OCI-LY1 (cell line): ENCODE measurements around the gene GPI.

Experiments
- H2AFZ ChIP-seq: fragments of 200-600 bp; sonication (generic), shearing (Covaris generic); 2 replicates; pipeline ENCODE4 v1.6.0; 2014; ENCODE audit warnings: antibody characterized with exemption, mild to moderate bottlenecking, low read length
- H3F3A ChIP-seq: fragments of 200-600 bp; sonication (generic), shearing (Covaris generic); 2 replicates; pipeline ENCODE4 v1.6.0; 2014; ENCODE audit warnings: mild to moderate bottlenecking, antibody characterized with exemption, low read length, moderate library complexity; ENCODE audit not compliant: insufficient read depth
- H3K27ac ChIP-seq: fragments of 200-600 bp; sonication (generic); 2 replicates; pipeline ENCODE4 v1.5.1; 2014; ENCODE audit warnings: low read length, mixed run types, mild to moderate bottlenecking, low read depth; ENCODE audit not compliant: poor library complexity, severe bottlenecking
- H3K27me3 ChIP-seq: fragments of 200-600 bp; sonication (generic); 2 replicates; pipeline ENCODE4 v1.6.0; 2014; ENCODE audit warnings: antibody characterized with exemption, mild to moderate bottlenecking, low read length, moderate library complexity; ENCODE audit not compliant: insufficient read depth
- H3K36me3 ChIP-seq: fragments of 200-600 bp; sonication (generic); 2 replicates; pipeline ENCODE4 v1.6.1; 2014; ENCODE audit warnings: mild to moderate bottlenecking, antibody characterized with exemption, low read length, moderate library complexity, mixed read lengths; ENCODE audit not compliant: insufficient read depth
- H3K4me1 ChIP-seq: fragments of 200-600 bp; sonication (generic); 2 replicates; pipeline ENCODE4 v1.5.1; 2014; ENCODE audit warnings: mild to moderate bottlenecking, low read length, moderate library complexity; ENCODE audit not compliant: insufficient read depth, severe bottlenecking
- H3K4me2 ChIP-seq: fragments of 200-600 bp; sonication (generic), shearing (Covaris generic); 2 replicates; pipeline ENCODE4 v1.6.1; 2014; ENCODE audit warnings: low read length
- H3K4me3 ChIP-seq: fragments of 200-600 bp; sonication (generic); 2 replicates; pipeline ENCODE4 v1.5.1; 2014; ENCODE audit warnings: low read length, low read depth, mild to moderate bottlenecking, mixed read lengths; ENCODE audit not compliant: poor library complexity, severe bottlenecking
- H3K79me2 ChIP-seq: fragments of 200-600 bp; shearing (Covaris generic); 2 replicates; pipeline ENCODE4 v1.6.1; 2016; ENCODE audit warnings: mixed run types, low read length, mixed read lengths; ENCODE audit not compliant: insufficient read depth
- H3K9ac ChIP-seq: fragments of 200-600 bp; sonication (generic), shearing (Covaris generic); 2 replicates; pipeline ENCODE4 v1.6.1; 2014; ENCODE audit warnings: mild to moderate bottlenecking, low read length, mixed read lengths
- H3K9me2 ChIP-seq: fragments of 200-600 bp; sonication (generic), shearing (Covaris generic); 2 replicates; pipeline ENCODE4 v1.6.1; 2014; ENCODE audit warnings: low read depth, mild to moderate bottlenecking, low read length, mixed read lengths
- H3K9me3 ChIP-seq: fragments of 200-600 bp; shearing (Covaris generic); 2 replicates; pipeline ENCODE4 v1.6.1; 2014; ENCODE audit warnings: low read length, mixed read lengths
- H4K20me1 ChIP-seq: fragments of 200-600 bp; sonication (generic), shearing (Covaris generic); 2 replicates; pipeline ENCODE4 v1.6.0; 2016; ENCODE audit warnings: mild to moderate bottlenecking, low read length; ENCODE audit not compliant: insufficient read depth
- EZH2 ChIP-seq: fragments of 200-600 bp; sonication (generic), shearing (Covaris generic); IDR thresholded peaks from 2 replicates; pipeline ENCODE4 v1.8.0; 2017; ENCODE audit warnings: borderline replicate concordance, mixed run types, mild to moderate bottlenecking, antibody characterized with exemption, low read length, moderate library complexity, mixed read lengths
- TF ChIP-seq, protein P1 (sequence below): fragments of 200-600 bp; sonication (generic), shearing (Covaris generic); IDR thresholded peaks from 2 replicates; pipeline ENCODE4 v1.5.1; 2017; ENCODE audit warnings: mild to moderate bottlenecking, antibody characterized with exemption, low read length, moderate library complexity, mixed read lengths

GPI gene

DNA sequence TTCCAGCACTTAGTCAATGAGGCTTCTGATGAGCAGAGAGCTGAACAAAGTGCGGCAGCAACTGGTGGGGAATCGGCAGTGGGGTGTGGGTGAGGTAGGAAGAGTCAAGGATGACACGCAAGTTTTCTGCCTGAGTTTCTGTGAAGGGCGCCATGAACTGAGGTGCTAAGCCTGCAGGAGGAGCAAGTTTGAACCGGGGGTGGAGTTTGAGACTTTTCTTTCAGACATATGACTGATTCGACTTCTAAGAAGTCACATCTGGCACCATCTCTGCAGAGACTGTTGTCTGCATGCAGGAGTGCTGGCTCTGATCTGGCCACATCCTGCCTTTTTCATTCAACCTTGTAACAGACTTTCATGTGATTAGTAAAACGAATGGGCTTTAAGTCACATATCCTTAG, 14.8 kb upstream of the GPI start:
- no peaks in the 10 kb centered on the region for H3K79me2 ChIP-seq
- no peaks in the 10 kb centered on the region for H3K9me3 ChIP-seq
- peaks cover 4% of the 10 kb centered on the region for H3K4me1 ChIP-seq
- H3F3A ChIP-seq = no peaks in the 10 kb centered on the region
- TF ChIP-seq, protein P1, sequence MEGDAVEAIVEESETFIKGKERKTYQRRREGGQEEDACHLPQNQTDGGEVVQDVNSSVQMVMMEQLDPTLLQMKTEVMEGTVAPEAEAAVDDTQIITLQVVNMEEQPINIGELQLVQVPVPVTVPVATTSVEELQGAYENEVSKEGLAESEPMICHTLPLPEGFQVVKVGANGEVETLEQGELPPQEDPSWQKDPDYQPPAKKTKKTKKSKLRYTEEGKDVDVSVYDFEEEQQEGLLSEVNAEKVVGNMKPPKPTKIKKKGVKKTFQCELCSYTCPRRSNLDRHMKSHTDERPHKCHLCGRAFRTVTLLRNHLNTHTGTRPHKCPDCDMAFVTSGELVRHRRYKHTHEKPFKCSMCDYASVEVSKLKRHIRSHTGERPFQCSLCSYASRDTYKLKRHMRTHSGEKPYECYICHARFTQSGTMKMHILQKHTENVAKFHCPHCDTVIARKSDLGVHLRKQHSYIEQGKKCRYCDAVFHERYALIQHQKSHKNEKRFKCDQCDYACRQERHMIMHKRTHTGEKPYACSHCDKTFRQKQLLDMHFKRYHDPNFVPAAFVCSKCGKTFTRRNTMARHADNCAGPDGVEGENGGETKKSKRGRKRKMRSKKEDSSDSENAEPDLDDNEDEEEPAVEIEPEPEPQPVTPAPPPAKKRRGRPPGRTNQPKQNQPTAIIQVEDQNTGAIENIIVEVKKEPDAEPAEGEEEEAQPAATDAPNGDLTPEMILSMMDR = no peak
- TF ChIP-seq EZH2 = no peak
- H3K4me2 ChIP-seq = no peak overlapping the region
- no peaks in the 10 kb centered on the region for H3K9me2 ChIP-seq
- no peak overlapping the region for H2AFZ ChIP-seq
- no peaks in the 10 kb centered on the region for H3K27me3 ChIP-seq
- H3K36me3 ChIP-seq = peaks cover 10% of the 10 kb centered on the region; the same call in 1 of the 2 replicates
- H3K9ac ChIP-seq = no peak overlapping the region
- H4K20me1 ChIP-seq = no peaks in the 10 kb centered on the region
- H3K27ac ChIP-seq = peak overlapping the region; percentile 35
- no peak overlapping the region for H3K4me3 ChIP-seq

DNA sequence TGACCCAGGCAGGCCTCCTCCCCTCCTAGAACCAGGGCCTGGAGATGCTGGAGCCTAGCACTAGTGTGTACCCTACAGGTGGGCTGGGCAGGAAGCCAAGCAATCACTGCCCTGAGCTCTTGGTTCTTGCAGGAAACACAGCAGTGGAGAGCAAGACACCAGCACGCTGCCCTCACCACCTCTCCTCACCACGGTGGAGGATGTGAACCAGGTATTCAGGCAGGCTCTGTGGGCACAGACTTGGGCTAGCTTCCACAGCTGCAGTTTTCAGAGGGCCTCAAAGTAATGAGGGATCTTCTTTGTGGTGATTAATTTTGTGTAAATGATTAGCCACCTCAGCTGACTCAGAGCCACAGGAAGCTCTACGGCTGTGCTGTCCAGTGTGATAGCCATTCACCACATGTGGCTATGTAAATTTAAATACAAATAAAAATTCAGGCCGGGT, 13.6 kb upstream of the GPI start:
- H3K36me3 ChIP-seq = peaks cover 8% of the 10 kb centered on the region; the same call in 1 of the 2 replicates
- H3K4me2 ChIP-seq = no peak overlapping the region
- peaks cover 4% of the 10 kb centered on the region for H3K4me1 ChIP-seq
- no peak overlapping the region for H3K4me3 ChIP-seq
- H3K9me3 ChIP-seq = no peaks in the 10 kb centered on the region
- no peak overlapping the region for H2AFZ ChIP-seq
- H3K27ac ChIP-seq = no peak overlapping the region
- no peaks in the 10 kb centered on the region for H3F3A ChIP-seq
- no peaks in the 10 kb centered on the region for H4K20me1 ChIP-seq
- H3K27me3 ChIP-seq = no peaks in the 10 kb centered on the region
- H3K9ac ChIP-seq = no peak overlapping the region
- H3K9me2 ChIP-seq = no peaks in the 10 kb centered on the region
- TF ChIP-seq, protein P1 = no peak
- no peak for TF ChIP-seq EZH2
- H3K79me2 ChIP-seq = no peaks in the 10 kb centered on the region

DNA sequence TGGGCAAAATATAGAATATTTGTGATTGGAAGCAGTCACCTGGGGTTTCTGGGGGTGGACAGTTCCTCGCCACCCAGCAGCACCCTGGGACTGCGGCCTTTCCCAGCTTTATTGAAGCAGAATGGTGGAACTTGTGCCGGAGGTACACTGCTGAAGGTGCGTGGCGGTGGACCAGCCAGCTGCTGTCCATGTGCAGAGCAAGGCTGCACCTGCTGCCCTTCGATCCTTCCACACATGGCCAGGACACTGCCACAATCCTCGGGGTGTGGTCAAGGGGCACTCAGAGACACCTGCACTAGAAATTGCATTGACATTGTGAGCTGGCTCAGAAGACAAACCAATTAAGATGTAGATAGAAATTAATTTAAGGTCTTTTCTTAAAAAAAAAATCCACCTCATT, 11.4 kb upstream of the GPI start:
- Histone ChIP-seq H3K4me2 (no peak overlapping the region), H3K9ac (no peak overlapping the region), H3F3A (no peaks in the 10 kb centered on the region), H3K79me2 (no peaks in the 10 kb centered on the region), H4K20me1 (no peaks in the 10 kb centered on the region), H3K9me2 (no peaks in the 10 kb centered on the region), H3K9me3 (no peaks in the 10 kb centered on the region), H3K4me3 (no peak overlapping the region), H3K27ac (no peak overlapping the region), H2AFZ (no peak overlapping the region), H3K36me3 (peaks cover 8% of the 10 kb centered on the region; the same call in 1 of the 2 replicates), H3K4me1 (peaks cover 19% of the 10 kb centered on the region), H3K27me3 (no peaks in the 10 kb centered on the region)
- TF ChIP-seq EZH2 = no peak
- TF ChIP-seq, protein P1 = no peak
